ENCODE measurements around the gene CRTC3. TPM values are rescaled to one million over a fixed set of nuclear protein-coding genes. Genes with fewer than 3 reads are reported as not detected.
"Not testable (repeated sequence)": the region's sequence is repeated elsewhere in the genome, so short reads cannot be mapped to it uniquely, and the experiment has no call there.

Gene CRTC3
- total RNA-seq, 2 donors from 2014 or later: 10.5 to 13.0 TPM

DNA sequence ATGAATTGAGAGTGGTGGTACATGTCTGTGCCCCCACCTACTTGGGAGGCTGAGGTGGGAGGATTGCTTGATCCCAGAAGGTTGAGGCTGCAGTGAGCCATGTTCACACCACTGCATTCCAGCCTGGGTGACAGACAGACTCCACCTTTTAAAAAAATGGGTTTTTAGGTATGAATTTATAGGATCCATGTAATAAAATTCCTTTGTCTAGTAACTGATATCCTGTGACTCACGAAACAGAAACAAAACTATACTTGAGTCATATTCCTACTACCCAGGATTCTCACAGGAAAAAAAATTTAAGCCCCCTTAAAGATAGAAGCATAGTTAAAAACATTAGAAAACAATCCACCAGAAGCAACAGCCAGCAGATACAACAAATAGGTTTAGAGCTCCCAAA lies 10.0 kb upstream of the CRTC3 start:
- H3K4me1 ChIP-seq: no peaks in the 10 kb centered on the region
- H3K27me3 ChIP-seq: no peaks in the 10 kb centered on the region
- DNase-seq (no peak), ATAC-seq (no peak)
- no peaks in the 10 kb centered on the region for H3K9me3 ChIP-seq
- no peak overlapping the region for H3K27ac ChIP-seq
- intact Hi-C loops (cut with DNase I): no loop called here
- 52 to 69% methylated on average over 1 of the region's 1 CpG for WGBS, 2 donors
- no peak overlapping the region for H3K4me3 ChIP-seq
- TF ChIP-seq POLR2A (IDR thresholded peaks at IDR 0.05): no peak
- TF ChIP-seq, protein P1, sequence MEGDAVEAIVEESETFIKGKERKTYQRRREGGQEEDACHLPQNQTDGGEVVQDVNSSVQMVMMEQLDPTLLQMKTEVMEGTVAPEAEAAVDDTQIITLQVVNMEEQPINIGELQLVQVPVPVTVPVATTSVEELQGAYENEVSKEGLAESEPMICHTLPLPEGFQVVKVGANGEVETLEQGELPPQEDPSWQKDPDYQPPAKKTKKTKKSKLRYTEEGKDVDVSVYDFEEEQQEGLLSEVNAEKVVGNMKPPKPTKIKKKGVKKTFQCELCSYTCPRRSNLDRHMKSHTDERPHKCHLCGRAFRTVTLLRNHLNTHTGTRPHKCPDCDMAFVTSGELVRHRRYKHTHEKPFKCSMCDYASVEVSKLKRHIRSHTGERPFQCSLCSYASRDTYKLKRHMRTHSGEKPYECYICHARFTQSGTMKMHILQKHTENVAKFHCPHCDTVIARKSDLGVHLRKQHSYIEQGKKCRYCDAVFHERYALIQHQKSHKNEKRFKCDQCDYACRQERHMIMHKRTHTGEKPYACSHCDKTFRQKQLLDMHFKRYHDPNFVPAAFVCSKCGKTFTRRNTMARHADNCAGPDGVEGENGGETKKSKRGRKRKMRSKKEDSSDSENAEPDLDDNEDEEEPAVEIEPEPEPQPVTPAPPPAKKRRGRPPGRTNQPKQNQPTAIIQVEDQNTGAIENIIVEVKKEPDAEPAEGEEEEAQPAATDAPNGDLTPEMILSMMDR (IDR thresholded peaks at IDR 0.05): no peak
- no peaks in the 10 kb centered on the region for H3K36me3 ChIP-seq (replicated peaks in 1 of 2; ENCODE audit: insufficient read depth in 1 of 2, low read depth in 2 of 2)

DNA sequence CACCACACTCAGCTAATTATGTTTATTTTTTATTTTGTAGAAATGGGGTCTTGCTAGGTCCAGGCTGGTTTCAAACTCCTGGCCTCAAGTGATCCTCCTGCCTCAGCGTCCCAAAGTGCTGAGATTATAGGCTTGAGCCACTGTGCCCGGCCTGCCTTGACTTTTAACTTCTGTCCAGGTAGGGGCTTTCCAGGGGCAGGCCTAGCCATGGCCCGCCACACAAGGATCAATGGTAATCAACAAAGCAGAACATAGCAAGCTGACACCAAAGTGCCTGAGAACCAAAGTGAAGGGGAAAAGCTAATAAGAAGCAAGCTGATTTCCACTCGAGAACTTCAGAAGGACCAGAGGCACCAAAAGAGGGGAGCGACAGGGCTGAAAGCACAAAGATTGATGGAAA lies 9.4 kb upstream of the CRTC3 start:
- H3K36me3 ChIP-seq (replicated peaks in 1 of 2; ENCODE audit: insufficient read depth in 1 of 2, low read depth in 2 of 2): no peaks in the 10 kb centered on the region
- no peak overlapping the region for H3K4me3 ChIP-seq
- no peak for TF ChIP-seq POLR2A (IDR thresholded peaks at IDR 0.05)
- TF ChIP-seq, protein P1 (IDR thresholded peaks at IDR 0.05): no peak
- no peaks in the 10 kb centered on the region for H3K9me3 ChIP-seq
- DNase-seq: no peak
- H3K27ac ChIP-seq: no peak overlapping the region
- H3K27me3 ChIP-seq: no peaks in the 10 kb centered on the region
- H3K4me1 ChIP-seq: no peaks in the 10 kb centered on the region
- intact Hi-C loops (cut with DNase I): no loop called here
- no peak for ATAC-seq
- WGBS, 2 donors: 72 to 83% methylated on average over 5 of the region's 5 CpGs

DNA sequence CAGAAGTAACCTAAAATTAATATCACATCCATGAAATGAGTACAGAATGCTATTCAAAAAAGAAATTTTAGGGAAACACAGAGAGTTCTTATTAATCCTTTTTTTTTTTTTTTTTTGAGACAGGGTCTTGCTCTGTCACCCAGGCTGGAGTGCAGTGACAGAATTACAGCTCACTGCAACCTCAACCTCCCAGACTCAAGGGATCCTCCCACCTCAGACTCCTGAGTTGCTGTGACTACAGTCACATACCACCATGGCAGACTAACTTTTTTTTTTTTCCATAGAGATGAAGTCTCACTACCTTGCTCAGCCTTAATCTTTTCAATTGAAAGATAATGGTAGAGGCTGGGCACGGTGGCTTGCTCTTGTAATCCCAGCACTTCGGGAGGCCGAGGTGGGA lies 6.3 kb upstream of the CRTC3 start:
- H3K9me3 ChIP-seq: no peaks in the 10 kb centered on the region
- ATAC-seq (no peak), DNase-seq (no peak)
- no peaks in the 10 kb centered on the region for H3K36me3 ChIP-seq (replicated peaks in 1 of 2; ENCODE audit: insufficient read depth in 1 of 2, low read depth in 2 of 2)
- intact Hi-C loops (cut with DNase I): no loop called here
- TF ChIP-seq, protein P1 (IDR thresholded peaks at IDR 0.05): no peak
- no peak for TF ChIP-seq POLR2A (IDR thresholded peaks at IDR 0.05)
- H3K27me3 ChIP-seq: no peaks in the 10 kb centered on the region
- no peak overlapping the region for H3K4me3 ChIP-seq
- H3K4me1 ChIP-seq: no peaks in the 10 kb centered on the region
- no peak overlapping the region for H3K27ac ChIP-seq
- 86 to 87% methylated on average over 3 of the region's 3 CpGs for WGBS, 2 donors

DNA sequence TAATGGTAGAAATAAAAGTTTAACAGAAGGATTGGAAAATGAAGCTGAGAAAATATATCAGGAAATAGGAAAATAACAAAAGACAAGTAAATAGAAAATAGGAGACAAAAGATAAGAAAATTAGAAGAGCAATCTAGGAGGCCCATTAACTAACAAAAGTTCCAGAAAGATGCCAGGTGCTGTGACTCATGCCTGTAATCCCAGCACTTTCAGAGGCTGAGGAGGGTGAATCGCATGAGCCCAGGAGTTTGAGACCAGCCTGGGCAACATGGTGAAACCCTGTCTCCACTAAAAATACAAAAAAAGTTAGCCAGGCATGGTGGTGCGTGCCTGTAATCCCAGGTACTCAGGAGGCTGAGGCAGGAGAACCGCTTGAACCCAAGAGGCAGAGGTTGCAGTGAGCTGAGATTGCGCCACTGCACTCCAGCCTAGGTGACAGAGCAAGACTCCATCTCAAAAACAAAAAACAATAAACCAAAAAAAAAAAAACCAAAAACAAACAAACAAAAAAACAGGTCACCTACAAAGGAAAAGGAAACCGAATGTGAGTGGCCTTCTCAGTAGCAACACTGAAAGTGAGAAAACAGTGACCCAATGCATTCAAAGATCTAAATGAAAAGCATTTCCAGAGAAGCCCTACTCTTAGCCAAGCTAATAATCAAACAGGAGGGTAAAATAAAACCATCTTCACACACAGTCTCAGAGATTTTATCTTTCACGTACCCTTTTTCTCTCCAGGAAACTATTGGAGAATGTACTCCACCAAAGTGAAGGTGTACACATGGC lies 5.5 kb upstream of the CRTC3 start:
- intact Hi-C loops (cut with DNase I); DNase-seq; H3K27me3 ChIP-seq; H3K4me3 ChIP-seq; H3K4me1 ChIP-seq; H3K9me3 ChIP-seq; H3K36me3 ChIP-seq (replicated peaks in 1 of 2; ENCODE audit: insufficient read depth in 1 of 2, low read depth in 2 of 2); ATAC-seq: not testable (repeated sequence)
- 71 to 82% methylated on average over 6 of the region's 6 CpGs for WGBS, 2 donors
- peak overlapping the region in 1 of 4 donors; percentile 15 for H3K27ac ChIP-seq

DNA sequence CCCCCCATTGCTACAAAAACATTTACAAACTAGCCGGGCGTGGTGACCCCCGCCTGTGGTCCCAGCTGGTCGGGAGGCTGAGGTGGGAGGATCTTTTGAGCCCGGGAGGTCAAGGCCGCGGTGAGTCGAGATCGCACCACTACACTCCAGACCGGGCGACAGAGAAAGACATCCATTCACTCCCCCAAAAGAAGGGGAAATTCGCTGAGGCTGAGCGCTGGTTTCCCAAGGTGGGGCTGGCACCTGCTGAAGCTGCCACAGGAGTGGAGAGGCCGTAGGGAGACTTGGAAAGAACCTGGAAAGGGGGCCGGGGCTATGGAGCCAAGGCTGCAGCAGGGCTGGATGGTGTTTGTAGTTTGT lies 732 bp upstream of the CRTC3 start:
- no peak for TF ChIP-seq POLR2A (IDR thresholded peaks at IDR 0.05)
- TF ChIP-seq, protein P1 (IDR thresholded peaks at IDR 0.05): no peak
- Histone ChIP-seq H3K36me3 (replicated peaks in 1 of 2; ENCODE audit: insufficient read depth in 1 of 2, low read depth in 2 of 2) (no peaks in the 10 kb centered on the region), H3K9me3 (no peaks in the 10 kb centered on the region), H3K27me3 (no peaks in the 10 kb centered on the region), H3K4me3 (no peak overlapping the region), H3K4me1 (peaks cover 25% of the 10 kb centered on the region), H3K27ac (peak overlapping the region; percentile 79 to 91 (median 82))
- ATAC-seq (no peak), DNase-seq (peak in 1 of 4 donors; percentile 16)
- intact Hi-C loops (cut with DNase I): no loop called here
- WGBS, 2 donors: 76% methylated on average over 9 to 14 of the region's 15 CpGs
